ENCODE measurements around the gene MTA2.
"Not testable (repeated sequence)": the region's sequence is repeated elsewhere in the genome, so short reads cannot be mapped to it uniquely, and the experiment has no call there.

MTA2 gene

GRCh38 chr11:62553839-62554361 lies 47.8 kb downstream of the MTA2 start:
- peak overlapping the region; percentile 16 for H3K4me3 ChIP-seq (ENCODE audit: insufficient read length, low read depth)

GRCh38 chr11:62553080-62553838 lies 48.4 kb downstream of the MTA2 start:
- peak; percentile 85 for DNase-seq (ENCODE audit: low read depth, low spot score)
- no peaks in the 10 kb centered on the region for H3K27me3 ChIP-seq (ENCODE audit: insufficient read depth, insufficient read length)
- no peaks in the 10 kb centered on the region for H3K9me3 ChIP-seq (ENCODE audit: insufficient read depth, low read length)
- TF ChIP-seq SUZ12 (IDR thresholded peaks at IDR 0.05; ENCODE audit: extremely low read depth, insufficient read depth, insufficient read length) (no peak), YY1 (IDR thresholded peaks at IDR 0.05; ENCODE audit: insufficient read depth, insufficient read length) (no peak), ZNF274 (IDR thresholded peaks at IDR 0.05; ENCODE audit: low read depth, low read length) (no peak)
- H3K9ac ChIP-seq (ENCODE audit: insufficient read length, low read depth): peak overlapping the region; percentile 74
- H3K4me1 ChIP-seq (ENCODE audit: insufficient read depth, insufficient read length): peaks cover 41% of the 10 kb centered on the region
- H3K4me3 ChIP-seq (ENCODE audit: insufficient read length, low read depth): peak overlapping the region; percentile 16
- H3K36me3 ChIP-seq (ENCODE audit: insufficient read depth, insufficient read length, low read length): peaks cover 36% of the 10 kb centered on the region

More at GRCh38 chr11:62553839-62554361, 47.8 kb downstream of the MTA2 start:
- no peaks in the 10 kb centered on the region for H3K27me3 ChIP-seq (ENCODE audit: insufficient read depth, insufficient read length)
- H3K4me1 ChIP-seq (ENCODE audit: insufficient read depth, insufficient read length): peaks cover 44% of the 10 kb centered on the region
- peak overlapping the region; percentile 74 for H3K9ac ChIP-seq (ENCODE audit: insufficient read length, low read depth)
- no peak for DNase-seq (ENCODE audit: low read depth, low spot score)
- no peak for TF ChIP-seq SUZ12 (IDR thresholded peaks at IDR 0.05; ENCODE audit: extremely low read depth, insufficient read depth, insufficient read length)
- no peak for TF ChIP-seq ZNF274 (IDR thresholded peaks at IDR 0.05; ENCODE audit: low read depth, low read length)
- TF ChIP-seq YY1 (IDR thresholded peaks at IDR 0.05; ENCODE audit: insufficient read depth, insufficient read length): no peak
- H3K36me3 ChIP-seq (ENCODE audit: insufficient read depth, insufficient read length, low read length): peaks cover 42% of the 10 kb centered on the region
- no peaks in the 10 kb centered on the region for H3K9me3 ChIP-seq (ENCODE audit: insufficient read depth, low read length)

GRCh38 chr11:62552485-62553079 lies 49.1 kb downstream of the MTA2 start:
- no peaks in the 10 kb centered on the region for H3K9me3 ChIP-seq (ENCODE audit: insufficient read depth, low read length)
- peaks cover 30% of the 10 kb centered on the region for H3K36me3 ChIP-seq (ENCODE audit: insufficient read depth, insufficient read length, low read length)
- H3K4me1 ChIP-seq (ENCODE audit: insufficient read depth, insufficient read length): peaks cover 46% of the 10 kb centered on the region
- peak overlapping the region; percentile 74 for H3K9ac ChIP-seq (ENCODE audit: insufficient read length, low read depth)
- H3K27me3 ChIP-seq (ENCODE audit: insufficient read depth, insufficient read length): no peaks in the 10 kb centered on the region
- peak overlapping the region; percentile 8 for H3K4me3 ChIP-seq (ENCODE audit: insufficient read length, low read depth)
- no peak for DNase-seq (ENCODE audit: low read depth, low spot score)
- TF ChIP-seq ZNF274 (IDR thresholded peaks at IDR 0.05; ENCODE audit: low read depth, low read length) (no peak), SUZ12 (IDR thresholded peaks at IDR 0.05; ENCODE audit: extremely low read depth, insufficient read depth, insufficient read length) (no peak), YY1 (IDR thresholded peaks at IDR 0.05; ENCODE audit: insufficient read depth, insufficient read length) (no peak)

GRCh38 chr11:62550478-62550877 lies 51.2 kb downstream of the MTA2 start:
- H3K4me1 ChIP-seq (ENCODE audit: insufficient read depth, insufficient read length): peaks cover 31% of the 10 kb centered on the region
- H3K27me3 ChIP-seq (ENCODE audit: insufficient read depth, insufficient read length); H3K36me3 ChIP-seq (ENCODE audit: insufficient read depth, insufficient read length, low read length); H3K4me3 ChIP-seq (ENCODE audit: insufficient read length, low read depth); H3K9ac ChIP-seq (ENCODE audit: insufficient read length, low read depth); H3K9me3 ChIP-seq (ENCODE audit: insufficient read depth, low read length); DNase-seq (ENCODE audit: low read depth, low spot score): not testable (repeated sequence)

- no peak for DNase-seq (ENCODE audit: low read depth, low spot score)
- H3K9ac ChIP-seq (ENCODE audit: insufficient read length, low read depth): no peak overlapping the region
- no peaks in the 10 kb centered on the region for H3K9me3 ChIP-seq (ENCODE audit: insufficient read depth, low read length)
- H3K27me3 ChIP-seq (ENCODE audit: insufficient read depth, insufficient read length): no peaks in the 10 kb centered on the region
- TF ChIP-seq YY1 (IDR thresholded peaks at IDR 0.05; ENCODE audit: insufficient read depth, insufficient read length) (no peak), SUZ12 (IDR thresholded peaks at IDR 0.05; ENCODE audit: extremely low read depth, insufficient read depth, insufficient read length) (no peak), ZNF274 (IDR thresholded peaks at IDR 0.05; ENCODE audit: low read depth, low read length) (no peak)
- H3K4me3 ChIP-seq (ENCODE audit: insufficient read length, low read depth): no peak overlapping the region
- peaks cover 14% of the 10 kb centered on the region for H3K36me3 ChIP-seq (ENCODE audit: insufficient read depth, insufficient read length, low read length)
- peaks cover 22% of the 10 kb centered on the region for H3K4me1 ChIP-seq (ENCODE audit: insufficient read depth, insufficient read length)
Measured at GRCh38 chr11:62548545-62549335, 52.9 kb downstream of the MTA2 start.

- no peak for TF ChIP-seq SUZ12 (IDR thresholded peaks at IDR 0.05; ENCODE audit: extremely low read depth, insufficient read depth, insufficient read length)
- no peak for TF ChIP-seq YY1 (IDR thresholded peaks at IDR 0.05; ENCODE audit: insufficient read depth, insufficient read length)
- no peak for TF ChIP-seq ZNF274 (IDR thresholded peaks at IDR 0.05; ENCODE audit: low read depth, low read length)
- no peaks in the 10 kb centered on the region for H3K27me3 ChIP-seq (ENCODE audit: insufficient read depth, insufficient read length)
- peaks cover 26% of the 10 kb centered on the region for H3K4me1 ChIP-seq (ENCODE audit: insufficient read depth, insufficient read length)
- no peaks in the 10 kb centered on the region for H3K9me3 ChIP-seq (ENCODE audit: insufficient read depth, low read length)
- no peak for DNase-seq (ENCODE audit: low read depth, low spot score)
- peak overlapping the region; percentile 97 for H3K4me3 ChIP-seq (ENCODE audit: insufficient read length, low read depth)
- peak overlapping the region; percentile 90 for H3K9ac ChIP-seq (ENCODE audit: insufficient read length, low read depth)
- H3K36me3 ChIP-seq (ENCODE audit: insufficient read depth, insufficient read length, low read length): peaks cover 22% of the 10 kb centered on the region
Measured at GRCh38 chr11:62547691-62548281, 53.9 kb downstream of the MTA2 start.

Measured in NT2/D1 (cell line).